Activated B cell treated with CpG ODN at 0.5 μM for 24 hours (primary cell): ENCODE results near the gene GPD1L. TPM values are rescaled to one million over a fixed set of nuclear protein-coding genes. Genes with fewer than 3 reads are reported as not detected.
A peak's percentile ranks its signal among the peaks of the same experiment; 100 is the strongest.

Experiments used
- ATAC-seq: fragments of 200-7000 bp; cut with Tn5 transposase; one replicate; pipeline ENCODE4 v1.10.0; 2021; ENCODE audit warnings: low read depth, mild to moderate bottlenecking, moderate library complexity
- CTCF ChIA-PET: fragments of 350-600 bp; sonication (Branson Sonifier 250); formaldehyde crosslinking; loops from one replicate; lab custom pipeline; 2021; ENCODE audit warnings: antibody characterized with exemption; lab: Charles Lee
- POLR2A ChIA-PET: fragments of 350-600 bp; sonication (Branson Sonifier 250); formaldehyde crosslinking; loops from one replicate; lab custom pipeline; 2021; ENCODE audit warnings: antibody characterized with exemption; lab: Charles Lee
- DNase-seq: peaks from one replicate; pipeline ENCODE4 v3.0.0; 2022
- H3K27ac Mint-ChIP-seq: one replicate; pipeline ENCODE4 v1.8.0; 2020; ENCODE audit warnings: mixed read lengths
- H3K27me3 Mint-ChIP-seq: one replicate; pipeline ENCODE4 v1.8.0; 2021; ENCODE audit warnings: mixed read lengths
- H3K36me3 Mint-ChIP-seq: one replicate; pipeline ENCODE4 v1.8.0; 2021; ENCODE audit warnings: low read depth, mixed read lengths
- H3K4me1 Mint-ChIP-seq: one replicate; pipeline ENCODE4 v1.8.0; 2021; ENCODE audit warnings: mixed read lengths
- H3K4me3 Mint-ChIP-seq: one replicate; pipeline ENCODE4 v1.8.0; 2020; ENCODE audit warnings: mild to moderate bottlenecking, mixed read lengths
- H3K9me3 Mint-ChIP-seq: one replicate; pipeline ENCODE4 v1.8.0; 2020; ENCODE audit warnings: mixed read lengths
- CTCF ChIP-seq: fragments of 200-600 bp; IDR thresholded peaks from one replicate; pipeline ENCODE4 v1.8.0; 2022; ENCODE audit warnings: antibody characterized with exemption, mild to moderate bottlenecking
- intact Hi-C: fragments of 100-400 bp; cut with micrococcal nuclease; formaldehyde crosslinking; loops from one replicate; pipeline ENCODE4 v1.15.1; 2024
- total RNA-seq: library from RNA; stranded (reverse); gene quantifications from 2 replicates; pipeline ENCODE4 v1.2.3, GENCODE V29; 2022

Gene GPD1L
- total RNA-seq, 1 donor from 2014 or later, result 8.2 TPM

- ChIA-PET CTCF (no interaction called here), POLR2A (no interaction called here)
- peaks cover 4% of the 10 kb centered on the region for H3K9me3 Mint-ChIP-seq
- no peak overlapping the region for H3K27ac Mint-ChIP-seq
- no peaks in the 10 kb centered on the region for H3K27me3 Mint-ChIP-seq
- intact Hi-C loops, result no loop called here
- peaks cover 31% of the 10 kb centered on the region for H3K4me1 Mint-ChIP-seq
- ATAC-seq (no peak), DNase-seq (no peak)
- no peaks in the 10 kb centered on the region for H3K36me3 Mint-ChIP-seq
- H3K4me3 Mint-ChIP-seq, result no peak overlapping the region
- TF ChIP-seq CTCF, result no peak
Measured at GRCh38 chr3:32077260-32078084, 28.9 kb upstream of the GPD1L start.

- Mint-ChIP-seq H3K27me3 (no peaks in the 10 kb centered on the region), H3K4me3 (no peak overlapping the region), H3K36me3 (no peaks in the 10 kb centered on the region), H3K9me3 (peaks cover 4% of the 10 kb centered on the region), H3K4me1 (peaks cover 31% of the 10 kb centered on the region), H3K27ac (no peak overlapping the region)
- intact Hi-C loops, result no loop called here
- POLR2A ChIA-PET, result no interaction called here
- TF ChIP-seq CTCF, result no peak
- CTCF ChIA-PET, result no interaction called here
- ATAC-seq, result peak; percentile 49
- no peak for DNase-seq
Measured at GRCh38 chr3:32078085-32078634, 28.3 kb upstream of the GPD1L start.

- H3K36me3 Mint-ChIP-seq, result no peaks in the 10 kb centered on the region
Measured at GRCh38 chr3:32078864-32079263, 27.6 kb upstream of the GPD1L start.

GRCh38 chr3:32082721-32083120, 23.7 kb upstream of the GPD1L start:
- no peaks in the 10 kb centered on the region for H3K36me3 Mint-ChIP-seq
- POLR2A ChIA-PET, result no interaction called here
- H3K27ac Mint-ChIP-seq, result no peak overlapping the region
- peaks cover 24% of the 10 kb centered on the region for H3K4me1 Mint-ChIP-seq
- intact Hi-C loops, result loop anchor here (1.0 kb wide), 1 partner anchor 29 kb away; no protein-coding TSS in a partner anchor
- no peak for TF ChIP-seq CTCF
- no peak overlapping the region for H3K4me3 Mint-ChIP-seq
- ATAC-seq (no peak), DNase-seq (no peak)
- no peaks in the 10 kb centered on the region for H3K27me3 Mint-ChIP-seq
- H3K9me3 Mint-ChIP-seq, result peaks cover 4% of the 10 kb centered on the region
- CTCF ChIA-PET, result interaction anchor here (0.6 kb wide), 1 partner anchor 134 kb away, joined by 3 read pairs; no protein-coding TSS in a partner anchor

More at GRCh38 chr3:32078864-32079263, 27.6 kb upstream of the GPD1L start:
- no peak for DNase-seq
- Mint-ChIP-seq H3K27ac (no peak overlapping the region), H3K4me3 (no peak overlapping the region), H3K9me3 (peaks cover 4% of the 10 kb centered on the region), H3K27me3 (no peaks in the 10 kb centered on the region), H3K4me1 (peaks cover 31% of the 10 kb centered on the region)
- intact Hi-C loops, result no loop called here
- ChIA-PET CTCF (no interaction called here), POLR2A (no interaction called here)
- ATAC-seq, result no peak
- no peak for TF ChIP-seq CTCF

GRCh38 chr3:32083702-32084270, 22.6 kb upstream of the GPD1L start:
- peaks cover 4% of the 10 kb centered on the region for H3K9me3 Mint-ChIP-seq
- no peak overlapping the region for H3K4me3 Mint-ChIP-seq
- H3K4me1 Mint-ChIP-seq, result peaks cover 13% of the 10 kb centered on the region
- H3K36me3 Mint-ChIP-seq, result no peaks in the 10 kb centered on the region
- ATAC-seq (no peak), DNase-seq (no peak)
- ChIA-PET POLR2A (no interaction called here), CTCF (no interaction called here)
- intact Hi-C loops, result no loop called here
- no peak overlapping the region for H3K27ac Mint-ChIP-seq
- no peaks in the 10 kb centered on the region for H3K27me3 Mint-ChIP-seq
- TF ChIP-seq CTCF, result no peak
